Activated CD8-positive, alpha-beta memory T cell treated with anti-CD3 and anti-CD28 coated beads for 1 hour (primary cell): ENCODE data around the gene SFXN5.
"Not testable (repeated sequence)": the region's sequence is repeated elsewhere in the genome, so short reads cannot be mapped to it uniquely, and the experiment has no call there.

Source experiments
- DNase-seq, 2 donors: peaks; one replicate each; pipeline ENCODE4 v3.0.0-alpha.2; 2020; ENCODE audit warnings: low read depth in 1 of 2; ENCODE audit errors: extremely low read depth in 1 of 2

Gene SFXN5

GRCh38 chr2:72914589-72915319 lies 156.8 kb downstream of the SFXN5 start:
- no peak for DNase-seq

GRCh38 chr2:72914206-72914559 lies 157.3 kb downstream of the SFXN5 start:
- DNase-seq = no peak

GRCh38 chr2:72913486-72914205 lies 157.9 kb downstream of the SFXN5 start:
- no peak for DNase-seq

- DNase-seq = no peak
Observed at GRCh38 chr2:72911256-72911655, 160.3 kb downstream of the SFXN5 start.

- DNase-seq = no peak
Observed at GRCh38 chr2:72908741-72909140, 162.8 kb downstream of the SFXN5 start.

GRCh38 chr2:72907369-72907768 lies 164.1 kb downstream of the SFXN5 start:
- not testable (repeated sequence) for DNase-seq

GRCh38 chr2:72901426-72901825 lies 170.1 kb downstream of the SFXN5 start:
- no peak for DNase-seq

- no peak for DNase-seq
Observed at GRCh38 chr2:72900191-72900825, 171.2 kb downstream of the SFXN5 start.

- no peak for DNase-seq
Observed at GRCh38 chr2:72898585-72898906, 173.0 kb downstream of the SFXN5 start.

- DNase-seq = no peak
Observed at GRCh38 chr2:72897785-72898584, 173.5 kb downstream of the SFXN5 start.

GRCh38 chr2:72896446-72896845 lies 175.1 kb downstream of the SFXN5 start:
- DNase-seq = no peak

GRCh38 chr2:72895759-72896281 lies 175.7 kb downstream of the SFXN5 start:
- DNase-seq = no peak

GRCh38 chr2:72895154-72895553 lies 176.4 kb downstream of the SFXN5 start:
- DNase-seq = no peak

- no peak for DNase-seq
Observed at GRCh38 chr2:72894514-72894913, 177.0 kb downstream of the SFXN5 start.

GRCh38 chr2:72893594-72894319 lies 177.8 kb downstream of the SFXN5 start:
- no peak for DNase-seq

GRCh38 chr2:72892506-72893173 lies 178.9 kb downstream of the SFXN5 start:
- peak in 1 of 2 donors; percentile 35 for DNase-seq
